A673 (cell line): ENCODE results near the gene HAPLN2. TPM values are rescaled to one million over a fixed set of nuclear protein-coding genes. Genes with fewer than 3 reads are reported as not detected.

Experiments
- BruUV-seq: library from RNA; stranded (reverse); fragments of 400-500 nt; replicated peaks from 2 replicates; lab custom pipeline; 2021; lab: Mats Ljungman, UMichigan
- CTCF ChIA-PET: fragments of 300-600 bp; sonication (Branson Sonifier 250); formaldehyde crosslinking; loops from one replicate; lab custom pipeline; 2022; ENCODE audit warnings: antibody characterized with exemption; lab: Charles Lee
- POLR2A ChIA-PET: fragments of 300-600 bp; sonication (Branson Sonifier 250); formaldehyde crosslinking; loops from one replicate; lab custom pipeline; 2022; ENCODE audit warnings: antibody characterized with exemption; ENCODE audit not compliant: low non-redundant PET; lab: Charles Lee
- DNase-seq: peaks from one replicate; pipeline ENCODE4 v3.0.0-alpha.2; 2015; ENCODE audit warnings: low spot score
- H3K27ac ChIP-seq: fragments of 200-600 bp; sonication (generic); 2 replicates; pipeline ENCODE4 v1.5.1; 2016; ENCODE audit warnings: mixed run types, low read depth, mild to moderate bottlenecking, mixed read lengths, antibody characterized with exemption, low read length; ENCODE audit not compliant: poor library complexity, severe bottlenecking
- H3K27me3 ChIP-seq: fragments of 200-600 bp; sonication (generic); replicated peaks from 2 replicates; pipeline ENCODE4 v1.6.1; 2017; ENCODE audit warnings: mixed run types, low read depth, mild to moderate bottlenecking, mixed read lengths, antibody characterized with exemption, low read length; ENCODE audit not compliant: insufficient read depth, poor library complexity
- H3K36me3 ChIP-seq: fragments of 200-600 bp; sonication (generic); 2 replicates; pipeline ENCODE4 v1.6.1; 2016; ENCODE audit warnings: mixed run types, mild to moderate bottlenecking, mixed read lengths, antibody characterized with exemption, low read length; ENCODE audit not compliant: insufficient read depth, poor library complexity, severe bottlenecking
- H3K4me1 ChIP-seq: fragments of 200-600 bp; sonication (generic); 2 replicates; pipeline ENCODE4 v1.6.1; 2017; ENCODE audit warnings: mixed run types, mild to moderate bottlenecking, mixed read lengths, antibody characterized with exemption, low read length; ENCODE audit not compliant: insufficient read depth, poor library complexity, severe bottlenecking
- H3K4me3 ChIP-seq: fragments of 200-600 bp; sonication (generic); 2 replicates; pipeline ENCODE4 v1.5.1; 2016; ENCODE audit warnings: low read depth, mixed run types, mild to moderate bottlenecking, mixed read lengths, low read length; ENCODE audit not compliant: poor library complexity, severe bottlenecking
- H3K9me3 ChIP-seq: fragments of 200-600 bp; sonication (generic); 2 replicates; pipeline ENCODE4 v1.6.1; 2016; ENCODE audit warnings: mixed run types, low read depth, mild to moderate bottlenecking, mixed read lengths, antibody characterized with exemption, low read length; ENCODE audit not compliant: poor library complexity, severe bottlenecking
- EZH2 ChIP-seq: fragments of 200-600 bp; sonication (generic); IDR thresholded peaks from 2 replicates; pipeline ENCODE4 v1.6.1; 2017; ENCODE audit warnings: borderline replicate concordance, low read depth, mild to moderate bottlenecking, mixed read lengths, antibody characterized with exemption, low read length; ENCODE audit not compliant: poor library complexity, severe bottlenecking
- intact Hi-C: fragments of 100-400 bp; cut with micrococcal nuclease; formaldehyde crosslinking; loops from one replicate; pipeline ENCODE4 v1.10.0; 2022; ENCODE audit not compliant: unreplicated experiment
- total RNA-seq: library from RNA; stranded (reverse); gene quantifications from 2 replicates; pipeline ENCODE4 v1.2.3, GENCODE V29; 2021
- TF ChIP-seq, protein P1 (sequence below): fragments of 300-800, 200-600 bp; sonication (generic); conservative IDR thresholded peaks from 2 replicates; pipeline ENCODE4 v1.5.1; 2017; ENCODE audit warnings: low read depth, mild to moderate bottlenecking, antibody characterized with exemption, low read length, moderate library complexity, mixed read lengths

The HAPLN2 gene
- total RNA-seq, 1 experiment from 2014 or later = not detected

DNA sequence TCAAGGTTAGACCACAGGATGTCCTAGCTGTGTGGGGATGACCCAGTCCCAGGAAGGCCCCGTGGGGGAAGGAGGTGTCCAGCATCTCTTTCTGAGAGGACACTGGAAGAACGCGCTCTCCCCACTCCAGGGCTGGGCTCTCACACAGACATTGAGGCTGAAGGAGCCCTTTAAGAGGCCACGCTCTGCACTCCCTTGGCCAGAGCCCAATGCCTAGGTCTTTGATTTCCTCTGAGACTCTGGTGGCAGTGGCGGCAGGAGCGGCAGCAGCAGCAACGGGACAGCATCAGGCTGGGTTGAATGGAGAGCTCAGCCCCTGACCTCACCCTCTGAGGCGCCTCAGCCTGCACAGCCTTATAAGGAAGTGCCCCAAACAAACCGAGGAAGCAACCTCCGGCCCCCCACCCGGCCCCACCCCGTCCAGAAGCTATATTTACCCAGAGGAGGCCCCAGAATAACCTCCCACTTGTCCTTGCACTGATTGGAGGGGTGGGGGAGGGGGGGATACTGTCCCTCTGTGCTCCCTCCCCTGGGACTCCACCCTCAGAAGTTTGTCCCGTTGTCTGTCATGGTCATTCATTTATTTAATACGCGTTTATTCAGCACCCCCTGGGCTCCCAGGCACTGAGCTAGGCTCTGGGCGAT lies 45.7 kb downstream of the HAPLN2 start:
- no TSS peak for BruUV-seq
- peaks cover 46% of the 10 kb centered on the region for H3K4me1 ChIP-seq
- TF ChIP-seq, protein P1, sequence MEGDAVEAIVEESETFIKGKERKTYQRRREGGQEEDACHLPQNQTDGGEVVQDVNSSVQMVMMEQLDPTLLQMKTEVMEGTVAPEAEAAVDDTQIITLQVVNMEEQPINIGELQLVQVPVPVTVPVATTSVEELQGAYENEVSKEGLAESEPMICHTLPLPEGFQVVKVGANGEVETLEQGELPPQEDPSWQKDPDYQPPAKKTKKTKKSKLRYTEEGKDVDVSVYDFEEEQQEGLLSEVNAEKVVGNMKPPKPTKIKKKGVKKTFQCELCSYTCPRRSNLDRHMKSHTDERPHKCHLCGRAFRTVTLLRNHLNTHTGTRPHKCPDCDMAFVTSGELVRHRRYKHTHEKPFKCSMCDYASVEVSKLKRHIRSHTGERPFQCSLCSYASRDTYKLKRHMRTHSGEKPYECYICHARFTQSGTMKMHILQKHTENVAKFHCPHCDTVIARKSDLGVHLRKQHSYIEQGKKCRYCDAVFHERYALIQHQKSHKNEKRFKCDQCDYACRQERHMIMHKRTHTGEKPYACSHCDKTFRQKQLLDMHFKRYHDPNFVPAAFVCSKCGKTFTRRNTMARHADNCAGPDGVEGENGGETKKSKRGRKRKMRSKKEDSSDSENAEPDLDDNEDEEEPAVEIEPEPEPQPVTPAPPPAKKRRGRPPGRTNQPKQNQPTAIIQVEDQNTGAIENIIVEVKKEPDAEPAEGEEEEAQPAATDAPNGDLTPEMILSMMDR = no peak
- TF ChIP-seq EZH2 = no peak
- H3K27me3 ChIP-seq = no peaks in the 10 kb centered on the region
- intact Hi-C loops = no loop called here
- no peak overlapping the region for H3K4me3 ChIP-seq
- ChIA-PET POLR2A (no interaction called here), CTCF (interaction anchor here (0.6 kb wide), 1 partner anchor 56 kb away, joined by 3 read pairs; no protein-coding TSS in a partner anchor)
- H3K36me3 ChIP-seq = no peaks in the 10 kb centered on the region
- no peaks in the 10 kb centered on the region for H3K9me3 ChIP-seq
- H3K27ac ChIP-seq = no peak overlapping the region
- DNase-seq = no peak

DNA sequence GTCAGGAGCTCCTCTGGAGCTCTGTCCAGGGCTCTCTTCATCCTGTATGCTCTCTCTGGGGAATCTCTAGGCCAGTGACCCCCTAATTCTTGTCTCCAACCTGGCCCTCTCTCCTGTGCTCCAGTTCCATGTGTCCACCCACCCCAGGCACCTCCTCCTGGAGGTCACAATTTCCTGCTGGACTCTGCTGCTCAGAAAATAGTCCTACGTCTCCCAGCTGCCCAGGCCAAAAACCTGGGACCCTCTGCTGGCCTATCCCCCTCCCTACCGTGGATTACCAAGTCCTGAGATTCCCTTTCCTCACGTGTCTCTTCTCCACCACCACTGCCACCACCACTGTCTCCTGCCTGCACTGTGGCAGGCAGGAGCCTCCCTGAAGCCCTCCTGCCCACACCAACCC lies 46.3 kb downstream of the HAPLN2 start:
- Histone ChIP-seq H3K4me1 (peaks cover 40% of the 10 kb centered on the region), H3K27me3 (no peaks in the 10 kb centered on the region), H3K4me3 (no peak overlapping the region), H3K9me3 (no peaks in the 10 kb centered on the region), H3K27ac (no peak overlapping the region), H3K36me3 (no peaks in the 10 kb centered on the region)
- intact Hi-C loops = no loop called here
- ChIA-PET POLR2A (no interaction called here), CTCF (interaction anchor here (0.6 kb wide), 2 partner anchors 56 to 225 kb away, joined by 3 read pairs; no protein-coding TSS in a partner anchor)
- no TSS peak for BruUV-seq
- DNase-seq = no peak
- TF ChIP-seq, protein P1 = no peak
- TF ChIP-seq EZH2 = no peak

DNA sequence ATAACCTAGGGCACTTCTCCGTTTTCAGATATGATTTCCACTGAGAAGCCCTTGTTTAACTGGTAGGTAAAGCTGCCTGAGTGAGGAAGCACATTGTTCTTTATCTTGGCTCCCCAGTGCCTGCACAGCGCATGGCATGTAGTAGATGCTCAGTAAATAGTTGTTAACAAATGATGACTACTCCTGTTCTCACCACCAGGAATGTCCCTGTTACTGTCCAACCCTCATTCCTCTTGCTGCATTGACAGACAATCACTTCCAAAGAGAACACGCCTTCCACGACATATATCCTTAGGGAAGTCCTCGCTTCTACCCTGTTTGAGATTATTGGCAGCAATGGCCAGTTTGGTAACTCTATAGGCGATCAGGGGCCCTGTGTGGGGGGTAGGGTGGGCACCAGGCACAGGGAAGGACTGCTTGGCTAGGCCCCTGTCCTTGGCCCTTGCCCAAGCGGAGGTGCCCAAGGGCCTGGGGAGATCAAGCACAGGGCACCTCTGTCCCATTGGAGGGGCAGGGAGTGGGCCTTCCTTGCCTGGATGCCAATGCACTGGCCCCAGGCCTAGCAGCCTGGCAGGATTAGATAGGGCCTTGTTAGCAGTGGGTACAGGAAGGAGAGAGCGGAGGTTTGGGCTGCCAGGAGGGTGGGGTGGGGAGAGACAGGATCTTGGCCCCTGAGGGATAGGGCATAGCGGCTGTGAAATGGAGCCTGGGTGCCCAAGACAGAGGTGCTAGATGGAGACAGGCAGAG lies 47.8 kb downstream of the HAPLN2 start:
- Histone ChIP-seq H3K9me3 (no peaks in the 10 kb centered on the region), H3K36me3 (no peaks in the 10 kb centered on the region), H3K27ac (no peak overlapping the region), H3K4me3 (no peak overlapping the region), H3K4me1 (peaks cover 25% of the 10 kb centered on the region), H3K27me3 (peaks cover 8% of the 10 kb centered on the region)
- POLR2A ChIA-PET = no interaction called here
- intact Hi-C loops = no loop called here
- no peak for TF ChIP-seq EZH2
- TF ChIP-seq, protein P1 = no peak
- DNase-seq = no peak
- BruUV-seq = no TSS peak
- CTCF ChIA-PET = interaction anchor here (0.7 kb wide), 1 partner anchor 489 kb away, joined by 7 read pairs; no protein-coding TSS in a partner anchor
